HTERT RPE-1 (cell line): ENCODE results near the gene MAB21L1.

Experiments used
- in situ Hi-C: fragments of 300-500 bp; cut with MboI; formaldehyde crosslinking; loops from 4 replicates; pipeline ENCODE4 v1.14.3; 2020; ENCODE audit warnings: low sequenced_read_pairs

Gene MAB21L1

DNA sequence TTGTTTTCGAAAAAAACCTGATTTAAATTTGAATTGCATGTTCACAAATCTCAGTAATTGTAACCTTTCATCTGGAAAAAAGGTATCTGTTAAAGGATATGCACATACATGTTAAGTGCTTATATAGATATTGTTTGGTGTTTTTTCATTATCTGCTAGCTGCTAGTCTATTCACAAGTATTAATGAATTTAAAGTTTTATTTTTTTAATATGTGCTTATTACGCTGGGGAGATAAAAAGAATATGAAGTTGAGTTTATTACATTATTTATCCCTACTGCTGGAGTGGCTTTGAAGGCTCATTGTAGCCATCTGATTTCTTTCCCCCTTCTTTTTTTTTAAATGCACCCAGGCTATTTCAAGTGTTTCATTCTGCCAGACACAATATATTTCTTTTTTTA lies 3.9 kb upstream of the MAB21L1 start:
- in situ Hi-C loops = no loop called here

DNA sequence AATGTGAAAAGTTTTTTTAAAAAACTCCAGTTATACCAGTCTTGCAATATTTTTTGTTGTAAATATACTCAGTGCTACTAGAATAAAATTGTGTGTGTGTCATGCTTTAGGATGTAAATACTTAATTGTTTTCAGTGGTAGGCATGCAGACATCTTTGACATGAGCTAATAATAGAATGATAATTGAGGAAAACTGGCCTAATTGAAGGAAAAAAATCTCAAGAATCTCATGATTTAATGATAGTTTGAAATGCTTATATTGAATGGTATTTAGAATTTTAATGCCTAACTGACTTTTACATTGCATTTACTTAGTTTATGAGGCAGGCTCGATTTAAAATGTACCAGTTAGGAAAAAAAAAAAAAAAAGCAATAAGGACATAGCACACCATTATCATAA lies 3.2 kb upstream of the MAB21L1 start:
- in situ Hi-C loops = no loop called here

DNA sequence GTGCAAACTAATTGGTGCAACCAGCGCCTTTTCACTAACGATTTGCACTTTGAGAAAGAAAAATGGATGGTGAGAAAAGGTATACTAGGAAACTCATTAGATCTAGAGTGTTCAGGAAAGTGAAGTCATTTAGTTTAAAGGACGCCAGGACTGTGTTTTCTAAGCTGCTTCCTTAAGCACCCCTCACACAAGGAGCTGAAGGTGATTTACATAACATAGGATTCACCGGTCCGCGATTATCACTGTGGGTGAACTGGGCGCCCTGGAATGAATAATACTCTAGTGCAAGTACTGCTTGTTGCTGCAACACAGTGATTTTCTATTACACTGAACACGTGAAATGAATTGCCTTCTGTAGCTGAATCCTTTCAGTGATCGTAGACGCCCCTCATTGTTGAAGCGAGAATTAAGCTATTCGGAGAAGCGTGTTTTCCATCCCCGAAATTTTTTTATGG lies 2.6 kb upstream of the MAB21L1 start:
- in situ Hi-C loops = no loop called here

DNA sequence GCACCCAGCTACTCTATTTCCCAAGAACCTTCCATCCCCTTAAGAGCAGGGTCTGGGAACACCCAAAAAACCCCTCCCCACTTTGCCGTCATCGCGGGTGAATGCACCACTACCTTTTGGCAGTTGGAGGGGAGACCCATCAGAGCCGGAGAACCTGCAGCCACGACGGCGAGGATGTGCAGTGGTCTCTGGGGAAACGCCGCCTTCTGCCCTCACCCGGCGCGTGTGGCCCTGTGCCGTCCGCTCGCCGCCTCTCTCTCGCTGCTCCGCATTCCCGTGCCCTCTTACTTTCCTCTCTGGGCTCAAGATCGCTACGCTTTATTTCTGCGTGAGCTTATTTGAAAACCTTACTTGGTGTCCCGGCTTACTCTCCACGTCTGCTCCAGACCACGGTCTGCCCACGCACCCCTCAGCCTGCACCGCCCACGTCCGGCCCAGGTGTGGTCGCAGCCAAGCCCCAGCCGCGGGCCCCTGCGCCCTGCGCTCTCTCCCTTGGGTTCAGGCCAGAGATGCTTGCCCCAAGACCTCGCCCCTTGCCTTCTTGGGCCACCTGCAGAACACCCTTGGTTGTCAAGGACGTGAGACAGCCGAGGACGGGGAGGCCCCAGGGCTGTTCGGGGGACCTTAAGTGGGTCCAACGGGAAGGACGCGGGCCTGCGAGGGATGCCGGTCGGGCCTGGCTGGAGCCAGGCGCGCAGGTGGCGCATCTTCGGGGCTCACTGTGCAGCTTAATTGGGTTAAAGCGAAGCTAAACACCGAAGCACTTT lies 2.0 kb upstream of the MAB21L1 start:
- in situ Hi-C loops = no loop called here

DNA sequence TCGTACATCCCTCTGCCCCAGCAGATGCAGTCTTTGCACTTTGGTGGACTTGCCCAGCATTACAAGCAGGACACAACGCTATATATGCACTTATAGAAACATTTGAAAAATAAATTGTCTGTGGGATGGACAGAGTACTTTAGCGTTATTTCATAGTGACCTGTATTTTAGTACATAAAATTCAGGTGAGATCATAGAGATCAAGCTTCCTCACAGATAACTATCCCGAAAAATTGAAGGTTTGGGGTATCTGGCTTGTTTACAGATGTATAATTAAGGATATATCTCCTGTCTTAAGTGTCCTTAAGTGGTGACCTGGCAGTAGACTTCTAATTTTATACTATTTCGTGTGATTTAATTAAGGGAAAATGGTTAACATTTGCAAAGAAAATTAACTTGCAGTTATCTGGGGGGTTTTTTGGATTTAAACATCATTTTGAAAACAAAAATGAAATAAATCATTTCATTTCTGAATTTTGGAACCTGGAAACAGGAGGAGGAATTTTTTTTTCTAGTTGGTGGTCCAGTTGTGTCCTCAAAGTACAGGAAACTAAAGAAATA lies 977 bp upstream of the MAB21L1 start:
- in situ Hi-C loops = no loop called here

DNA sequence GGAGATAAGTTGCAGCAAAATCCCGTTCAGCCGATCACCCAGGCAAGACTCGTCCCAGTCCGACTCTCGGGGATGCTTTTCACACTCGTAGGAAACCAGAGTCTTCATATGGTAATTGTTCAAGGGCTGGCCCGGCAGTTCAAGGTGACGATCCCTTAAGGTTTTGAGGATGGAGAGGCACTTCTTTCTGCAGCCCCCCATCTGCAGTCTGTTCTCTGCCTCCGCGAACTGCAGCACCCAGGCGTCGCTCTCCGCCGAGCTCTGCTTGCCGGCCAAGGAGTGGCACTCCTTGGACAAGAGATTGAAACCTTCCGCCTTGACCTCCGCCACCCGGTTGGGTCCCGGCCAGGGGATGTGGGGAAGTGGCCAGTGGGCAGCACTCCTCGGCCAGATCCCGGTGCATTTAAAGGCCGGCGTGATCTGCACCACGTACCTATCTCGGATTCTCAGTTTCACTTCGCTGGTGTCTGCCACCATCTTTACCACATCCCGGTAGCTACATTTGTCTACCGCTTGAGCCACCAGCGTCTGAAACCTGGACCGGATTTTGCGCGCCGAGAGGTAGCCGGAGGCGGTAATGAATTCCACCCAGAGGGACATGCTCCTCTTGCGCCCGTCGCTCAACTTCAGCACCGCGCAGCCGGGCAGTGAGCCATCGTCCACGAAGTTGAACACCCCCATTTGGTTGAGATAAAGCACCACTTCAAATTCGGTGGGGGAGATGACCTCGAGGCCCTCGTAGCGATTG lies 1.1 kb downstream of the MAB21L1 start:
- in situ Hi-C loops = no loop called here

DNA sequence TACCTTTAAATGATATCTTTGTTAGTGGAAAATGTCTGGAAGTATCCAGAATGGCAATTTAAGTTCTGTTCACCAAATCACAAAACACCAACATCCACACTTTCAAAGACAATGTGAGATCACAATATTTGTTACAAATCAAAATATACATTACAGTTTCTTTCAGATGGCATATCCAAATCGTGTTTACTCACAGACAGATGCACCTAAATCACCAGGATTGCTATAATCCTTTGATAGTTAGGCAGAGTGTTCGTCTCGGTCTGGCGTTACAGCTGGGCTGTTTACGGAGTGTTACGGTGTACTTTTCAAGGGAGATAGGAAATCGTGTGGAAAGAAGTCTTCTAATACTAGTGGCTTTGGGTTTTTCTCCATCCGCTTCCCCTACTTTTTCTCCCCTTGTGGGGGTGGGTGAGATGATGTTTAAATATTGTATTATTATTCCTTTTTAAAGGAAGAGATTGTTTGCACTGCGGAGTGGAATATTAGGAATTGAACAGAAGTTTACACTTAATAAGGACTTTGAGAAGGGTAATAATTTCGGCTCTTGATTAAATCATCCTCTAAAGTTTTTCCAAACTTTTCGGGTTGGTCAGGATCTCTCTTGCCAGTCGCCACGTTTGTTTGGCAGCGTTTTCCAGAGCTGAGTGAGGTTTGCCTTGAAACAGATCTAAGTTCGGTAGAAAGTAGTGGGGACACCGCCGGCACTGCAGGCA lies 1.8 kb downstream of the MAB21L1 start:
- in situ Hi-C loops = no loop called here

DNA sequence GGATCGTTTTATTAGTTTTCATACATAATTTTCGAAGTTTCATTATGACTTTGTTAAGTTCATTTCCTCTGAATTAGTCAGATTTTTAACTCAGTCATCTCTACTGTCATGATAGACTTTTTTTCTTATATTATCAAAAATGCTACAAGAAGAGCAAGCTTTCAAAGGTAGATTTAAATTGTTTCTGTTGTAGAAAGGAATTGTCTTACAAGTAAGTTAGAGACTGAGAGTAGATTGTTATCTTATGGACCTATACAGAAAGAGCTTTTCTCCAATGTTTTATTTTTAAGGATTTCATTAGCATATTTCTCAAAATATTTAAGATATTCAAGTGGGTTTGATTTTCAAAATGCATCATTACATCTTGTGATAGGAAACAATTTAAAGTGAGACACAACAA lies 2.7 kb downstream of the MAB21L1 start:
- in situ Hi-C loops = no loop called here

DNA sequence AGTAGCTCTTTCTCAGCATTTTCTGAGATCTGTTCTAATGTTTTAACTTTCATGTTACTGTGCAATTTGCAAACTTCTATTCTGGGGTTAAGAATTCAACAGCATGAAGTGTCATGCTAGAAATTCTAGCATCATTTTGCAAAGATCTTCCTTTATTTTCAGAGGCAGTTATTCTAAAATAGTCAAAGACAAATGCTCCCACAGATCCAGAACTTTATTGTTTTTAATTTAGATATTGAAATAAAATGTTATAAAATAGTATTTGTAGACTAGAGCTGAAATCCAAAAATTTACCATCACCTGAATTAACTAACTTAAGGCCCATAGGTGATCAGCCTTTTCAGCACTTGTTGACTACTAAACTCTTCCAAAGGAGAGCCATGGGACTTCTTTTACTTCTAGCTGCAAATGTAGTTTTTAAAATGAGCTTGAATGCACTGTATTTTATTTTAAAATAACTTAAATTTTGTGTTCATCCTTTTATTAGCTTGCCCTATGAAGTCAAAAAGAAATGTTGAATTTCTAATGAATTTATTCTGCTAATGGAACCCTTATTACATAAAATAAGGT lies 3.2 kb downstream of the MAB21L1 start:
- in situ Hi-C loops = no loop called here

DNA sequence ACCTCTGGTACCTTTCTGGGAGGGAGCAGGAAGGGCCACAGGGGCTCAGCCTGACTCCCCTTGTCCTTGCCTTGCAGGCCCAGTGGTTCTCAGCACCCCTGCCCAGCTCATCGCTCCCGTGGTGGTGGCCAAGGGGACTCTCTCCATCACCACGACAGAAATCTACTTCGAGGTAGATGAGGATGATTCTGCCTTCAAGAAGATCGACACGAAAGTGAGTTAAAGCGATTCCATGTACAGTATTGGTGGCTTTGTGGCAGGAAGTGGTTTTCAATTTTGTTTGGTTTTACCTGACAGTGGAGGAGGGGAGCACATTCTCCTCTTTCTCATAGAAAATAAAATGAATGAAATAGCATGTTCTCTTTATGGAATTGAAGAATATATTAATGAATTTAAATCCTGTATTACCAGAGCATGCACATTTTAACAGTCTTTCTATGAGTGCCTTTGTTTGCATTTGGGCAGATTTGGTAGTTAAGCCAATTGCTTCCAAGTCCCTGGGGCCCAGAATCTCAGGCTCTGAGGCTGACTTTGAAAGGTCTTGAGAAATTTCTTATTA lies 4.1 kb downstream of the MAB21L1 start:
- in situ Hi-C loops = no loop called here

DNA sequence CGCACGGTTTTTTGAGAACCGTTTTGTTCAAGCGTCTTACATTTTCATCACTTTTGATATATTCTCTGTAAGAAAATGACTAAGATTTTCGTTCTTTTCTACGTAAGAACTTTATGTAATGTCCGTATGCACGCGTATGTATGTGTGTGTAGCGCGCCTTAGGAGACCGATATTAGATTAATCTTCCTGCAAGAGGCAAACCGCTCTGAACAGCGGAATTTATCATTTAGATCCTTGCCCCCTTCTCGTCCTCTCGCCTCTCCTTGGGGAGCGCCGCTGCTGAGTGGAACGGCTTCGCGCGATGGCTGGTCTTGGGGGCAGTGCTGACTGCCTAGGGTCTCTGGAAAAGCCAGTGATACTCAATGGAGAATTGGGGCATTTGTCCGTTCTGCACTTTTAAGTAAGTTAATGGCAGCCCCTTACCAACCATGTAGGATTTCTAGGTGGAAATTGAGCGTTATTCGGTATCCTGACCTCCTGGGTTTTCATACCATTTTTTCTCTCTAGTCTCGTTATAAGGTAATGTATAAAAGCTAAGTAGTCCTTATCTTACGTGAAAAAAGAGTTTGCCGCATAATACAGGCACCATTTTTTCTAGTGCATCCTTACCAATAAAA lies 4.7 kb downstream of the MAB21L1 start:
- in situ Hi-C loops = no loop called here

DNA sequence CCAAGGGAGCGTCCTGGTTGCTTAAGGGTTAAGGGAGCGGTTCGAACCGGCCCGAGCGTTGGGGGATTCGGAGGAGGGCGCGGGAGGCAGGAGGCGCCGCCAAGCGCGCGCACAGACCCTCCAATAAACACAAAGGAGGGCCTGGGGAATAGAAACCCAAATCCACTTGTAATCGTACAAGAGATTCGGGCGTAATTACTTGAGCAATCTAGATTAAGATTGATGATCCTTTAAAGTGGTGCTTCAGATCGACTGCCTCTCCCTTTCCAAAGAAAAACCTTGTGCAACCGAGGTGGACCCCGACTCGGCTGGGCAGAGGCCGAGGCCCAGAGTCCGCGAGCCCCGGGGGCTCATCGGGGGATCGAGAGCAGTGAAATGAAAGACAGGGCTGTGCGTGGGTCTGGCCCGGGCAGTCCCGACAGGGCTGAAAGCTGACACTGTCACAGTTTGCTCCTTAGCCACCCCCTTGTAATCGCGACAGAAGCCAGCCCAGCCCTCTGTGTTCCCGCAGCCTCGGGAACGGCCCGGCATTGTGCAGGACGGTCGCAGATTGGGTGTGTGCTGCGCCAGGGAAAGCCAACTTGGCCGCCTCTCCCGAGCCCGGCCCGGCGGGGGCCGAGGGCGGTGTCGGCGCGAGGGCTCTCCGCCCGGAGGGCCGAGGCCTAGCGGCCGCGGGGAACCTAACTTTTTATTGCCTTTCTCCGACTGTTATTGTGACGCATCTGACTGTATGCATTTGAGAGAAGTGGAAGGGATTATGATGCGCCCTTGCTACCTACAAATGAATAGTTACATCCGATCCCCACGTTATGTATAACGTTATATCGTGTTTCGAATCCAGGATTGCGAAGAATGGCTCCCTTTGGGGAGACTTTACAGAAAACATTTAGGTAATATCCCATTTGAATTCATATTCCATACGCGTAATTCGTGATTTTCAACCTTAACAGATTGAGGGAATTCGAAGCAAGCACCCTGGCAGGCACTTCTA lies 5.5 kb downstream of the MAB21L1 start:
- in situ Hi-C loops = no loop called here

DNA sequence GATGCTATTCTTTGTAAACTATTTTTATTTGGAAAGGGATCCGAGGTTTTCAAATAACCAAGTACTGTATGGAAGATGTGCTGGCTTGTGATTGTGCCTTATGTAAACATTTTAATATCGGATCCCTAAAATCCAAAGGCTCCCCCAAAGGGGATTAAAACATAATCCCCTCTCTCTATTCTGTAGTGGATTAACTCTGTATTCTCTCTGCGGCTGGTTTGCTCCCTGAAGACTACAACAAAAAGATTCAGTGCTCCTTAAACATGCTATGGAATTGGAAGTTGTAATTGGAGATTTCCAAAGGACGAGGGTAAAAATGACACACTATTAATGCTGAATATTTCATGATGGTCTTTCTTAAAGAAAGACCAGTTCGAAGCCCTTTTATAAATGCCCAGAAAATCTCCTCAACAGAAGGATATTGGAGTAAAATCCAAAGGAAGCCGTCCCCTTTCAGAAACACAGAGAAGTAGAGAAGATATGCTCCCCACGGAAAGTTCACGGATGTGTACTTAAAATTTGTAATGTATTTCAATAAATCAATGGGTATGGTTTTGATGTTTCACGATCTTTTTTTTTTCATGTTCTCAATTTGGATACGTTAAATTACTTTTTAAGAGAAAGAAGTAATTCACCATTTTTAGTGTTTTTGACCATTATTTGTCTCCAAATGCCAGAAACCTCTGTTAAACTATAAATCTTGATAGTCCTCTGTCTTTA lies 6.5 kb downstream of the MAB21L1 start:
- in situ Hi-C loops = no loop called here

DNA sequence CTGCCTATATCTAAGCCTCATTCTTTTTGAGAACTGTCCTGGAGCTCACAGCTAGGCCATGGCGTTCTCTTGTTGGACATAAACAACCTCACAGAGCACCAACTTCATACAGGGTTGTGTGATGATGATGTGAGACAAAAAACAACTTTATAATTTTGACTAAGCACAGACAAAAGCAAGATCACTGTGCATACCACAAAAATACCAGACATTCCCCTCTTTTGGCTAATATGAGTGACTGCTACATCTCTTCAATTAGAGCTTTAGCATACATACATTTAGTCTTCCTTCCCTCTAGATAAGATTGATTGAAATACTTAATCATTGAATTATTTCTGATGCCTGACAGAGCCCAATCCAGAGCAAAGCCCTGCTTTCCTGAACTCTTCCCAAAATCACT lies 8.3 kb downstream of the MAB21L1 start:
- in situ Hi-C loops = no loop called here

DNA sequence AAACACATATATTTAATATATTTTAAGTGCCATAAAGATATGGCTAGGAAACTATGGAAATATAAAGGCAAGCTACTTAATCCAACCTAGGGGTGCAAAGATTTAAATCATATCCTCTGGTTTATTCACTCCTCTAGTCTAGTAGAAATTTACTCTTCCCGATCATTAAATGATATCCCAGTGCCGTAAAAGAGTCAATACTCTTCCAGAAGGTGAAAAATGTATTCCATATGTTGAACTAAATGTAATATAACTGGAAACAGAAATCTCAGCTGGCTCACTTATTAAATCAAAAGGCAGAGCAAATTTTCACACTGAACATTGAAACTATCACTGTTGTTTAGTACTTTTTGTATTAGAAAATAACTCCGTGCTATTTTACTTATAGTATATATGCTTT lies 11.1 kb downstream of the MAB21L1 start:
- in situ Hi-C loops = no loop called here

DNA sequence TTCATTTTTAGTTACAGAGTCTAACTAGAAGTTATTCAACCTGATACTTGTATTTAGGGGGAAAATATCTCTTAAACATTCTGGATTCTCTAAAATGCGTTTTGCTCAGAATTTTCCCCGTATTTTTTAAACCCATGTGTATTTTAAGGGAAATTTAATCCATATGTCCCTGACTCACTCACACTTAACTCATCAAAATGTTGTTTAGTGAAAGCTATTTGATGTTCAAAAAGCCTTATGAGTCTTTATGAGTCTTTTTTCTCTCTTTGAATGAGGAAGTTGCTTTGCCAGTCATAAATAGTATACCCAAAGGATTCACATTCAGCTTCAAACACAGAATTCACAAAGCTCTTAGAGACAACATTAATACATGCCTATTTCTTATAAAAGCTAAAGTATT lies 16.4 kb downstream of the MAB21L1 start:
- in situ Hi-C loops = no loop called here

DNA sequence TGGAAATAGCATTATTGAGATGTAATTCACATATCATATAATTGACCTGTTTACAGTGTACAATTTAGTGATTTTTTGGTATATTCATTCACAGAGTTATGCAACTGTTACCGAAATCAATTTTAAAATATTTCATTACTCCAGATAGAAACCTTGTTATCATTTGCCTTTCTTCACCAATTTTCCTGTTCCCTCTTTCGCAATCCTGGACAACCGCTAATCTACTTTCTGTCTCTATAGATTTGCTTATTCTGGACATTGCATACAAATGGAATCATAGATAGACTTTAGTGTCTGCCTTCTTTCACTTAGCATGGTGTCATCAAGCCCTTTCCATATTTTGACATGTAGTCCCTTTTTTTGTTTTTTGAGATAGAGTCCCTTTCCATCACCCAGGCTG lies 19.2 kb downstream of the MAB21L1 start:
- in situ Hi-C loops = no loop called here

DNA sequence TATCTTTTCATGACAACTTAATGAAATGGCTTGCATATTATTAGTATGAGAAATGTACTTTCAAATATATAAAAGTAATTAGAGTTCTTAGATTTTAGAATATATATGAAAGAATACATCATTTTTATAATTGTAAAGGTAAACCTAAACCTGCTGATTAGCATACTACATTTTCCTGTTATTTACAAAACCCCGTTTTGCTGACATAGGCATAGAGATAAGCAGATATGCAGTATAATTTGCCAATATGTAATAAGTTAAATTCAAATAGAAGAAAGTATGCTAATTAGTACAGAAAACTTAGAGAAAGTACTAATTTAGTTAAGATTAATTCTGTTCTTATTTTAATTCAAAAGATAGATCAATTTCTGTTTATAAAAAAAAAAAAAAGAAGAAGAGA lies 21.5 kb downstream of the MAB21L1 start:
- in situ Hi-C loops = no loop called here

DNA sequence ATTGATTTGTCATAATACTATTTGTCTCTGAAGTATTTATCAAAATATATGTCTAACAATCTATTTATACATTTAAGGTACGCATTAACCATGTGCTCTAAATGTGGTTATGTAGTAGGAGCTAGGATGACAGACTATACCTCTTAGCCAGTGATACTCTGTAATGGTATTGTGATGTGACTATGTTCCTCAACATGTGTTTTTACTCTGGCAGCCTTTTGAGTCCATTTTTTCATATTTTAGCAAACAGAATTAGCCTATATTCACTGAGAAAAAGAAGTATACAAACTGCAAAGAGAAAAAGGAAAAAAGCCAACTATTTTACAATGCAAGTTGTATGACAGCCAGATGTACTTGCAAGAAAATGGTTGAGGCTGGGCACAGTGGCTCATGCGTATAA lies 26.7 kb downstream of the MAB21L1 start:
- in situ Hi-C loops = no loop called here
